Activated CD4-positive, CD25-positive, alpha-beta regulatory T cell treated with anti-CD3 and anti-CD28 coated beads, Interleukin-2, amount 50 U/mL, for 24 hours (primary cell): ENCODE results near the gene DAP.

Experiments
- ATAC-seq, 2 donors: fragments of 150-1000 bp; cut with Tn5 transposase; one replicate each; pipeline ENCODE4 v1.10.0; 2021; ENCODE audit warnings: mild to moderate bottlenecking in 1 of 2, moderate library complexity in 1 of 2

Gene DAP

DNA sequence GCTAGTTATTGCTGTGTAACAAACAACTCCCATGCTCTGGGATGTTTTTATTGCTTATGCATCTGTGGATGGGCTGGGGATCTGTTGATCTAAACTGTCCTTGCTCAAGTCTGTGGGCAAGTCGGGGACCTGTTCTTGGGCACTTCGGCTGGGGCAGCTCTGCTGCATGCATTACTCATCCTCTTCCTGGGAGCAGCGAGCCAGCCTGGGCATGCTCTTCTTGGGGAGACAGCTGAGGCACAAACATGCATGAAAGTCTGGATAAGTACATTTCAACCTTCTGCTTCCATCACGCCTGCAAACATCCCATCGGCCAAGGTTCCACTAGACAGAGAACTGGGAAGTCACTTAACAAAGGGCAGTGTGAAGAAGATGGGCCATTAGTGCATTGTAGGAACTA lies 130.9 kb downstream of the DAP start:
- ATAC-seq: no peak

DNA sequence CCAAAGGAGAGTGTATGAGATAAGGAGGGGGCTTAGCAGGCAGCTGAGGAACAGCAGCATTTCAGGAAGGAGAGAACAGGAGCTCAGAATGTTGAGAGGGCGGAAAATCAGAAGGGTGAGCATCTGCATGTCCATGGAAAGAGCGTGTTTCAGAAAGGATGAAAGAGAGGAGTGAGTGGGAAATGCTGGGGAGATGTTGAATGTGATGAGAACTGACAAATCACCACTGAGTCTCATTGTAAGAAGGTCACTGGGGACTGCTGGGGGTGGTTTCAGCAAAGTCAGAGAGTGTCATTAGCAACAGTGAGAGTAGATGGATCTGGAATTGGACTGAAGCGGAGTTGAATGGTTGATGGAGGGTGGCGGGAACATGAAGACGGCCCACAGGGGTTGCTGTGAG lies 131.4 kb downstream of the DAP start:
- ATAC-seq: no peak
